HCT116 (cell line): ENCODE data around the gene PRDX2. TPM values are rescaled to one million over a fixed set of nuclear protein-coding genes. Genes with fewer than 3 reads are reported as not detected.
"Not testable (repeated sequence)": the region's sequence is repeated elsewhere in the genome, so short reads cannot be mapped to it uniquely, and the experiment has no call there.

Source experiments
- ATAC-seq: fragments of 200-7000 bp; cut with Tn5 transposase; 2 replicates; pipeline ENCODE4 v1.9.1; 2020; ENCODE audit warnings: mild to moderate bottlenecking, moderate library complexity
- BruUV-seq: library from RNA; stranded (reverse); fragments of 400-500 nt; replicated peaks from 2 replicates; lab custom pipeline; 2021; lab: Mats Ljungman, UMichigan
- CTCF ChIA-PET: fragments of 300-600 bp; sonication (Branson Sonifier 250); formaldehyde crosslinking; loops from one replicate; lab custom pipeline; 2021; ENCODE audit warnings: antibody characterized with exemption; lab: Charles Lee
- POLR2A ChIA-PET: fragments of 300-600, 350-600 bp; sonication (Branson Sonifier 250); formaldehyde crosslinking; loops from one replicate; lab custom pipeline; 2021; ENCODE audit warnings: antibody characterized with exemption; lab: Charles Lee
- RAD21 ChIA-PET, 2 experiments: fragments of 300-600 bp; sonication (Branson Sonifier 250); formaldehyde crosslinking; loops; one replicate each; lab custom pipeline; 2023; ENCODE audit warnings: low total read pairs in 2 of 2; ENCODE audit not compliant: uncharacterized antibody in 2 of 2, unreplicated experiment in 2 of 2, low non-redundant PET in 1 of 2; lab: Charles Lee
- DNase-seq: peaks from one replicate; pipeline ENCODE4 v3.0.0-alpha.2; 2010; ENCODE audit warnings: low read depth, low spot score
- H2AFZ ChIP-seq: fragments of 200-600 bp; shearing (Covaris generic), sonication (generic); 2 replicates; pipeline ENCODE4 v1.6.1; 2017; ENCODE audit warnings: low read depth, mixed run types, mixed read lengths, antibody characterized with exemption, low read length; ENCODE audit not compliant: poor library complexity, severe bottlenecking
- H3K27ac ChIP-seq: 2 replicates; pipeline ENCODE4 v1.5.1; 2012; ENCODE audit warnings: low read depth, low read length
- H3K27me3 ChIP-seq: fragments of 200-600 bp; sonication (generic); 2 replicates; pipeline ENCODE4 v1.6.1; 2016; ENCODE audit warnings: mixed run types, low read length, mixed read lengths; ENCODE audit not compliant: insufficient read depth
- H3K36me3 ChIP-seq, 2 experiments: fragments of 200-500 bp in 1 of 2; fragments of 200-600 bp in 1 of 2; sonication (Bioruptor generic) in 1 of 2; sonication (generic) in 1 of 2; 2 replicates each; pipeline versions ENCODE4 v1.5.1 to v1.6.1; 2014 to 2016; ENCODE audit warnings: low read length in 2 of 2, inconsistent platforms in 1 of 2, mixed read lengths in 1 of 2, mixed run types in 1 of 2; ENCODE audit not compliant: insufficient read depth in 2 of 2, control insufficient read depth in 1 of 2
- H3K4me1 ChIP-seq, 2 experiments: fragments of 200-600 bp in 1 of 2; sonication (generic) in 1 of 2; 2 replicates each; pipeline versions ENCODE4 v1.5.1 to v1.6.1; 2012 to 2017; ENCODE audit warnings: low read length in 2 of 2, inconsistent platforms in 1 of 2, mild to moderate bottlenecking in 1 of 2, mixed read lengths in 1 of 2, mixed run types in 1 of 2, moderate library complexity in 1 of 2; ENCODE audit not compliant: insufficient read depth in 2 of 2, control insufficient read depth in 1 of 2
- H3K4me2 ChIP-seq: fragments of 200-600 bp; sonication (generic); 2 replicates; pipeline ENCODE4 v1.6.1; 2017; ENCODE audit warnings: mixed run types, low read length, mixed read lengths
- H3K4me3 ChIP-seq, 2 experiments: fragments of 200-600 bp in 1 of 2; sonication (generic) in 1 of 2; replicated peaks in 1 of 2; 2 replicates each; pipeline ENCODE4 v1.5.1; 2011 to 2016; ENCODE audit warnings: low read length in 2 of 2, control low read depth in 1 of 2, low read depth in 1 of 2, mild to moderate bottlenecking in 1 of 2, mixed read lengths in 1 of 2, mixed run types in 1 of 2
- H3K79me2 ChIP-seq: fragments of 200-600 bp; sonication (generic); 2 replicates; pipeline ENCODE4 v1.6.1; 2017; ENCODE audit warnings: mild to moderate bottlenecking, mixed run types, low read length, moderate library complexity, mixed read lengths; ENCODE audit not compliant: insufficient read depth
- H3K9ac ChIP-seq: fragments of 200-600 bp; sonication (generic); 2 replicates; pipeline ENCODE4 v1.6.1; 2016; ENCODE audit warnings: low read length, mixed read lengths
- H3K9me2 ChIP-seq: fragments of 200-600 bp; sonication (generic), shearing (Covaris generic); 2 replicates; pipeline ENCODE4 v1.6.1; 2017; ENCODE audit warnings: mixed run types, mild to moderate bottlenecking, moderate library complexity; ENCODE audit not compliant: insufficient read depth
- H3K9me3 ChIP-seq, 2 experiments: fragments of 200-500 bp in 1 of 2; fragments of 200-600 bp in 1 of 2; sonication (Bioruptor generic) in 1 of 2; sonication (generic) in 1 of 2; 2 replicates each; pipeline ENCODE4 v1.6.1; 2014 to 2017; ENCODE audit warnings: low read length in 2 of 2, mixed read lengths in 2 of 2, inconsistent platforms in 1 of 2, low read depth in 1 of 2, mild to moderate bottlenecking in 1 of 2, mixed run types in 1 of 2, moderate library complexity in 1 of 2; ENCODE audit not compliant: control insufficient read depth in 1 of 2, insufficient read depth in 1 of 2
- H4K20me1 ChIP-seq: fragments of 200-600 bp; sonication (generic), shearing (Covaris generic); 2 replicates; pipeline ENCODE4 v1.6.1; 2017; ENCODE audit warnings: mixed run types, mild to moderate bottlenecking, moderate library complexity; ENCODE audit not compliant: insufficient read depth
- CBX3 ChIP-seq: IDR thresholded peaks from 2 replicates; pipeline ENCODE4 v1.6.1; 2012; ENCODE audit warnings: low read depth
- CEBPB ChIP-seq: IDR thresholded peaks from 2 replicates; pipeline ENCODE4 v1.6.1; 2012; ENCODE audit warnings: low read depth
- EZH2 ChIP-seq: fragments of 200-600 bp; sonication (generic); IDR thresholded peaks from 2 replicates; pipeline ENCODE4 v1.6.1; 2017; ENCODE audit warnings: antibody characterized with exemption, mixed run types
- FOSL1 ChIP-seq: IDR thresholded peaks from 2 replicates; pipeline ENCODE4 v1.6.1; 2012; ENCODE audit warnings: low read depth
- JUND ChIP-seq: IDR thresholded peaks from 2 replicates; pipeline ENCODE4 v1.6.1; 2012
- POLR2A ChIP-seq: IDR thresholded peaks from 2 replicates; pipeline ENCODE4 v1.7.0; 2011; ENCODE audit warnings: borderline replicate concordance; ENCODE audit not compliant: insufficient read depth, insufficient read length; ENCODE audit errors: extremely low read depth
- POLR2AphosphoS5 ChIP-seq: IDR thresholded peaks from 2 replicates; pipeline ENCODE4 v1.6.1; 2011; ENCODE audit warnings: mild to moderate bottlenecking, low read depth, low read length, moderate library complexity
- RAD21 ChIP-seq: IDR thresholded peaks from 2 replicates; pipeline ENCODE4 v1.6.1; 2012; ENCODE audit warnings: low read depth, mild to moderate bottlenecking
- SIN3A ChIP-seq: IDR thresholded peaks from 2 replicates; pipeline ENCODE4 v1.6.1; 2012; ENCODE audit warnings: low read depth
- SRF ChIP-seq: IDR thresholded peaks from 2 replicates; pipeline ENCODE4 v1.6.1; 2012; ENCODE audit warnings: low read depth
- TCF7L2 ChIP-seq: IDR thresholded peaks from 2 replicates; pipeline ENCODE4 v1.7.0; 2011; ENCODE audit warnings: borderline replicate concordance, inconsistent platforms; ENCODE audit not compliant: insufficient read depth, insufficient read length; ENCODE audit errors: extremely low read depth
- YY1 ChIP-seq: IDR thresholded peaks from 2 replicates; pipeline ENCODE4 v1.6.1; 2011; ENCODE audit warnings: low read length, low read depth, moderate library complexity, mild to moderate bottlenecking; ENCODE audit not compliant: insufficient replicate concordance; ENCODE audit errors: extremely low read depth
- ZFX ChIP-seq: fragments of 450-650 bp; IDR thresholded peaks from 2 replicates; pipeline ENCODE4 v1.6.1; 2017
- ZNF274 ChIP-seq: fragments of 200-500 bp; sonication (Bioruptor generic); IDR thresholded peaks from 2 replicates; pipeline ENCODE4 v1.6.1; 2014; ENCODE audit warnings: mild to moderate bottlenecking, low read depth, low read length, inconsistent platforms
- intact Hi-C: fragments of 100-400 bp; cut with micrococcal nuclease; formaldehyde crosslinking; loops from 2 replicates; pipeline ENCODE4 v1.10.0; 2022
- total RNA-seq: library from RNA; stranded (reverse); gene quantifications from one replicate; pipeline ENCODE4 v1.2.1, GENCODE V29; 2021; ENCODE audit not compliant: unreplicated experiment
- TF ChIP-seq, protein P1 (sequence below): IDR thresholded peaks from 2 replicates; pipeline ENCODE4 v1.6.1; 2011; ENCODE audit warnings: mild to moderate bottlenecking, low read length, moderate library complexity; ENCODE audit not compliant: insufficient replicate concordance; ENCODE audit errors: extremely low read depth
- TF ChIP-seq, protein P2 (sequence below): IDR thresholded peaks from 2 replicates; pipeline ENCODE4 v1.6.1; 2012; ENCODE audit warnings: low read depth
- TF ChIP-seq, protein P3 (sequence below): IDR thresholded peaks from 2 replicates; pipeline ENCODE4 v1.6.1; 2012

Gene PRDX2
- total RNA-seq, 1 experiment from 2014 or later: 387 TPM

DNA sequence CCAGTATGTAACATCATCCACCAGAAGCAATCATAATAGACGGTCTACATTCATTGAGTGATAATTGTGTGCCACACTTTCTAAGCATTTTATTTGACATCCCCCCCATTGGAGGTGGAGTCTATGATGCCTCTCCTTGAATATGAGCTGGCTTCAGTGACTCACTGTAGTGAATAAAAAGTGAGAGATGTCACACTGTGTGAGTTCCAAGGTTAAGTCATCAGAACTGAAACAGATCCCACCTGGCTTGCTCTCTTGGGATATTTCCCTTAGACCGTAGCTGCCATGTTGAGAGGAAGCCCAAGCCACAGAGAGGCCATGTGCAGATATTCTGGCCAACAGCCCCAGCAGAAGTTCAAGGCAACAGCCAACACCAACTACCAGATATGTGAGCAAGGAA lies 20.2 kb upstream of the PRDX2 start:
- POLR2A ChIA-PET: no interaction called here
- no peaks in the 10 kb centered on the region for H4K20me1 ChIP-seq
- H3K9me2 ChIP-seq: no peaks in the 10 kb centered on the region
- DNase-seq: no peak
- H3K9me3 ChIP-seq: peaks cover 0 to 6% of the 10 kb centered on the region in 2 experiments; a peak in 1 of 4 replicates
- no peak for ATAC-seq
- TF ChIP-seq, protein P1, sequence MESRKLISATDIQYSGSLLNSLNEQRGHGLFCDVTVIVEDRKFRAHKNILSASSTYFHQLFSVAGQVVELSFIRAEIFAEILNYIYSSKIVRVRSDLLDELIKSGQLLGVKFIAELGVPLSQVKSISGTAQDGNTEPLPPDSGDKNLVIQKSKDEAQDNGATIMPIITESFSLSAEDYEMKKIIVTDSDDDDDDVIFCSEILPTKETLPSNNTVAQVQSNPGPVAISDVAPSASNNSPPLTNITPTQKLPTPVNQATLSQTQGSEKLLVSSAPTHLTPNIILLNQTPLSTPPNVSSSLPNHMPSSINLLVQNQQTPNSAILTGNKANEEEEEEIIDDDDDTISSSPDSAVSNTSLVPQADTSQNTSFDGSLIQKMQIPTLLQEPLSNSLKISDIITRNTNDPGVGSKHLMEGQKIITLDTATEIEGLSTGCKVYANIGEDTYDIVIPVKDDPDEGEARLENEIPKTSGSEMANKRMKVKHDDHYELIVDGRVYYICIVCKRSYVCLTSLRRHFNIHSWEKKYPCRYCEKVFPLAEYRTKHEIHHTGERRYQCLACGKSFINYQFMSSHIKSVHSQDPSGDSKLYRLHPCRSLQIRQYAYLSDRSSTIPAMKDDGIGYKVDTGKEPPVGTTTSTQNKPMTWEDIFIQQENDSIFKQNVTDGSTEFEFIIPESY: no peak
- TF ChIP-seq CEBPB (no peak), ZNF274 (no peak), SRF (no peak), TCF7L2 (no peak), POLR2AphosphoS5 (no peak), ZFX (no peak), YY1 (no peak), CBX3 (no peak), POLR2A (no peak), RAD21 (no peak), SIN3A (no peak), JUND (no peak), EZH2 (no peak), FOSL1 (no peak)
- TF ChIP-seq, protein P2, sequence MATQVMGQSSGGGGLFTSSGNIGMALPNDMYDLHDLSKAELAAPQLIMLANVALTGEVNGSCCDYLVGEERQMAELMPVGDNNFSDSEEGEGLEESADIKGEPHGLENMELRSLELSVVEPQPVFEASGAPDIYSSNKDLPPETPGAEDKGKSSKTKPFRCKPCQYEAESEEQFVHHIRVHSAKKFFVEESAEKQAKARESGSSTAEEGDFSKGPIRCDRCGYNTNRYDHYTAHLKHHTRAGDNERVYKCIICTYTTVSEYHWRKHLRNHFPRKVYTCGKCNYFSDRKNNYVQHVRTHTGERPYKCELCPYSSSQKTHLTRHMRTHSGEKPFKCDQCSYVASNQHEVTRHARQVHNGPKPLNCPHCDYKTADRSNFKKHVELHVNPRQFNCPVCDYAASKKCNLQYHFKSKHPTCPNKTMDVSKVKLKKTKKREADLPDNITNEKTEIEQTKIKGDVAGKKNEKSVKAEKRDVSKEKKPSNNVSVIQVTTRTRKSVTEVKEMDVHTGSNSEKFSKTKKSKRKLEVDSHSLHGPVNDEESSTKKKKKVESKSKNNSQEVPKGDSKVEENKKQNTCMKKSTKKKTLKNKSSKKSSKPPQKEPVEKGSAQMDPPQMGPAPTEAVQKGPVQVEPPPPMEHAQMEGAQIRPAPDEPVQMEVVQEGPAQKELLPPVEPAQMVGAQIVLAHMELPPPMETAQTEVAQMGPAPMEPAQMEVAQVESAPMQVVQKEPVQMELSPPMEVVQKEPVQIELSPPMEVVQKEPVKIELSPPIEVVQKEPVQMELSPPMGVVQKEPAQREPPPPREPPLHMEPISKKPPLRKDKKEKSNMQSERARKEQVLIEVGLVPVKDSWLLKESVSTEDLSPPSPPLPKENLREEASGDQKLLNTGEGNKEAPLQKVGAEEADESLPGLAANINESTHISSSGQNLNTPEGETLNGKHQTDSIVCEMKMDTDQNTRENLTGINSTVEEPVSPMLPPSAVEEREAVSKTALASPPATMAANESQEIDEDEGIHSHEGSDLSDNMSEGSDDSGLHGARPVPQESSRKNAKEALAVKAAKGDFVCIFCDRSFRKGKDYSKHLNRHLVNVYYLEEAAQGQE: no peak
- TF ChIP-seq, protein P3, sequence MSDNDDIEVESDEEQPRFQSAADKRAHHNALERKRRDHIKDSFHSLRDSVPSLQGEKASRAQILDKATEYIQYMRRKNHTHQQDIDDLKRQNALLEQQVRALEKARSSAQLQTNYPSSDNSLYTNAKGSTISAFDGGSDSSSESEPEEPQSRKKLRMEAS: no peak
- intact Hi-C loops: no loop called here
- H3K4me2 ChIP-seq: no peak overlapping the region
- no peaks in the 10 kb centered on the region for H3K79me2 ChIP-seq
- H2AFZ ChIP-seq: no peak overlapping the region
- RAD21 ChIA-PET: no interaction called here
- CTCF ChIA-PET: no interaction called here
- no peak overlapping the region for H3K4me3 ChIP-seq
- H3K4me1 ChIP-seq: peaks cover 6 to 14% of the 10 kb centered on the region in 2 experiments
- no peaks in the 10 kb centered on the region for H3K36me3 ChIP-seq
- H3K9ac ChIP-seq: no peak overlapping the region
- no peaks in the 10 kb centered on the region for H3K27me3 ChIP-seq
- BruUV-seq: no TSS peak
- no peak overlapping the region for H3K27ac ChIP-seq

DNA sequence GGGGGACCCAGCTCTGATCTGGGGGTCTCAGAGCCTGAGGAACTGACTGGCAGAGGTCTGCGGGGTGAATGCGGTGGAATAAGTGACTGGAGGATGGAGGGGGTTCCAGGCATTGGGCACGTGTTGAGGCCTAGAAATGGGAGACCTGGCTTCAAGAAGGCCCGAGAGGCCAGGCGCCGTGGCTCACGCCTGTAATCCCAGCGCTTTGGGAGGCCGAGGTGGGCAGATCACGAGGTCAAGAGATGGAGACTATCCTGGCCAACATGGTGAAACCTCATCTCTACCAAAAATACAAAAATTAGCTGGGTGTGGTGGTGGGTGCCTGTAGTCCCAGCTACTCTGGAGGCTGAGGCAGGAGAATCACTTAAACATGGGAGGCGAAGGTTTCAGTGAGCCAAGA lies 16.2 kb upstream of the PRDX2 start:
- H3K36me3 ChIP-seq, H2AFZ ChIP-seq, H3K27ac ChIP-seq, H3K79me2 ChIP-seq, H3K4me1 ChIP-seq, RAD21 ChIA-PET, H3K4me2 ChIP-seq, H3K4me3 ChIP-seq, H3K27me3 ChIP-seq, ATAC-seq, POLR2A ChIA-PET, H4K20me1 ChIP-seq, intact Hi-C loops, H3K9ac ChIP-seq, H3K9me2 ChIP-seq, H3K9me3 ChIP-seq, CTCF ChIA-PET, BruUV-seq, DNase-seq: not testable (repeated sequence)
